Muscle of arm (tissue), 14 donors: Measurements from ENCODE around the gene ELF1. TPM values are rescaled to one million over a fixed set of nuclear protein-coding genes. Genes with fewer than 3 reads are reported as not detected.

Source experiments
- DNase-seq: peaks from one replicate; pipeline ENCODE4 v3.0.0-alpha.2; 2013
- long read RNA-seq, 11 donors: transcript quantifications; one replicate each; lab custom pipeline, GENCODE V29; 2026
- polyA plus RNA-seq, 12 donors: library from polyadenylated mRNA; unstranded; fragments of 120-200 nt; gene quantifications; one replicate each; pipeline ENCODE4 v1.2.1, GENCODE V29; 2013; ENCODE audit not compliant: insufficient read length in 12 of 12

The ELF1 gene
- polyA plus RNA-seq = 10 to 100 TPM in 11 of 12 donors, not detected in 1; 25.2 to 69.6 (median 29.9) TPM
- long read RNA-seq, donor 1, partial matches to known transcripts = 29 of 31 reads
- long read RNA-seq, donor 1, other reads (novel, unspliced or antisense) = 0 of 31 reads
- long read RNA-seq, donor 2, partial matches to known transcripts = 29 of 41 reads
- long read RNA-seq, donor 2, other reads (novel, unspliced or antisense) = 12 of 41 reads
- long read RNA-seq, donor 3, partial matches to known transcripts = 25 of 26 reads
- long read RNA-seq, donor 3, other reads (novel, unspliced or antisense) = 0 of 26 reads
- long read RNA-seq, donor 4 = 0 reads
- long read RNA-seq, donor 5, partial matches to known transcripts = 0 of 1 reads
- long read RNA-seq, donor 5, other reads (novel, unspliced or antisense) = 0 of 1 reads
- long read RNA-seq, donor 6, partial matches to known transcripts = 0 of 2 reads
- long read RNA-seq, donor 6, other reads (novel, unspliced or antisense) = 0 of 2 reads
- long read RNA-seq, donor 7, partial matches to known transcripts = 10 of 24 reads
- long read RNA-seq, donor 7, other reads (novel, unspliced or antisense) = 14 of 24 reads
- long read RNA-seq, donor 8, partial matches to known transcripts = 49 of 89 reads
- long read RNA-seq, donor 8, other reads (novel, unspliced or antisense) = 39 of 89 reads
- long read RNA-seq, donor 9, partial matches to known transcripts = 0 of 2 reads
- long read RNA-seq, donor 9, other reads (novel, unspliced or antisense) = 0 of 2 reads
- long read RNA-seq, donor 10, partial matches to known transcripts = 36 of 49 reads
- long read RNA-seq, donor 10, other reads (novel, unspliced or antisense) = 11 of 49 reads
- long read RNA-seq, donor 11 = 0 reads

DNA sequence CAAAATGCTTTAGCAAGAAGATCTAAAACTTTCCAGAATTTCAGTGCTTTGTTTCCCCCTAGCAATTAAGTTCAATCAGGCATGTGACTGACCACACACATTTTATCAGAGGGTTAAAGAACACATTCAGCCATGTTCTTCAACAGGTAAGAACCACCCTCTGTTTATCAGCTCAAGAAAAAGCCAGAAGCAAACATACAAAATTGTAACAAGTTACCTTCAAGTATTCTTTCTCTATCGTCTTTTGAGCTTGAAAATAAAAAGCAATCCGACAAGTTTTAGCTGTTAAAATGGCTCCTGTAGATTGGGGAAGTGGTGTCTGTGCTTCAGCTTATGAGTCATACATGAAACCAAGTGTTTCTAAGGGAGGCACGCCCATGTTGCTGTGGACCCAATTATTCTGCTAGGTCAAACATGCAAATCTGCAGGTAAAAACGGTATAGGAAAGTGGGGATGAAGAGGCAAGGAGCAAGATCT is at the start of gene ELF1:
Gene ELF1 (minus strand): TSS at position 306 of the 477 bp plus-strand sequence. CDS start 37,262 bp downstream, outside the sequence.
- peak; percentile 25 for DNase-seq

DNA sequence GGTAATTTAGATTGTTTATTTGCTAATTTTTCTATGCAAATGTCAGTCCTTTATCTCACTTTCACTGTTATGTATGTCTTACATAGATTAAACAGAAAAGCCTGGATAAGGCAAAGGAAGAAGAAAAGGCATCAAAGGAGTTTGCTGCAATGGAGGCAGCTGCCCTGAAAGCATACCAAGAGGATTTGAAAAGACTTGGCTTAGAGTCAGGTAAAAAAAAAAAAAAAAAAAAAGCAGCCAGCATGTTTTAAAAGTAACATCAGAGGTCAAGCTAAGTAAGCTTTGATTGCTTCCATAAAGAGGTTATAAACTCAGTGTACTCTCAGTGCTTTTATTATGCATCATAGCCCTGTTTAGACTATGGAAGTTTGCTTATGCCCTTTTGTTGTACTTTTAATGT is 46.0 kb upstream of the ELF1 start:
- no peak for DNase-seq

DNA sequence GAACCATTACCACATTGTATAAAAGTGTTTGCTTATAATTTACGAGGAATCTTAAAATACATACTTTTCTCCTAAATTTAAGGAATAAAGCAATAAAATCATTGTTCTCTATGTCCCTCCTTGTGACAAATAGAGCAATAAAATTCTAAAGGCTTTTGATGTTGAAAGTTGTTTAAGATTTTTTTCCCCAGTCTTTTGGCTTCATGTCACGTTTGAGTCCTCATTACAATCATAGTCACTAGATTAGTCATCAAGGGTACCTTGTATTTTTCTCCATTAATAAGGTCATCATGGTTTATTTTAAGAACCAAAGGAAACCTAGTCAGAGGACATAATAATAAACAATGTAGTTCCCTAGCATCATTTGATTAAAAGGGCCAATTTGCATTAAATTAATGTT is 45.4 kb upstream of the ELF1 start:
- DNase-seq = no peak

DNA sequence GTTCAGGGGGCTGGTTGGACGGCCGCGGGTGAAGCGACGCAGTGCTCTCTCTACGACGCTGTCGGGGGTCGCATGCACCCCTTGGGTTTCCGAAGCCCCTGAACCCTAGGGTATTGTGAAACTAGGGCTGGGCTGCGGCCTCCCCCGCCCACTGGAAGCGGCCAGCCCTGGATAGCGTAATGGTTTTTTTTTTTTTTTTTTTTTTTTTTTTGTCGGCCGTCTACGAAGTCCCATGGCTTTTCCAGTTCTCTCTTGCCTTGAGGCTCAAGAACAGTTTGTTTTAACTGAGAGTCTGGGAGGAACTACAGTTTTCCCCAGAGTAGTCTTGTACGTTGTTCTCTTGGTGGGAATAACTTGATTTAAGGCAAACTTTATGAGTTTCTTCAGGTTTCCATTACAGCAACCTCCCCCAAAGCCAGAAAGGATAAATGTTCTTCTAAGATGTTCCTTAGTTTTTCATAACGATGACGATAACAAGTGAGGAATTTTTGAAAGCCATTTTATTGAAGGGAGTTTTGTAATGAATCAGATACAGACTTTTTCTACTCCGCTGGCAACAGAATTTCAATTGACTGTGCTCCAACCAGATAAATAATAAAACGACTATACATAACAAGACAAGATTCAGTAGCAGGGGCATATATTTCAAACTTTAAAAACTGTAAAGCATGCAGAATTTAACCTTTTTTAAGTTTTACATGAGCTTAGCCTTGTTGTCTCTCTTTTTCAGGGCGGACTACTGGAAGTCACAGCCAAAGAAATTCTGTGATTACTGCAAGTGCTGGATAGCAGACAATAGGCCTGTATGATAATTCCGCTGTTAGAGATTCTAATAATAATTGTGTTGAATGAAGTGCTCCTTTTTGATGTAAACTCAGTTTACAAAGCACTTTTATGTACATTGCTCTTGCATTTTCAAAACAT is 43.1 kb upstream of the ELF1 start:
- no peak for DNase-seq

DNA sequence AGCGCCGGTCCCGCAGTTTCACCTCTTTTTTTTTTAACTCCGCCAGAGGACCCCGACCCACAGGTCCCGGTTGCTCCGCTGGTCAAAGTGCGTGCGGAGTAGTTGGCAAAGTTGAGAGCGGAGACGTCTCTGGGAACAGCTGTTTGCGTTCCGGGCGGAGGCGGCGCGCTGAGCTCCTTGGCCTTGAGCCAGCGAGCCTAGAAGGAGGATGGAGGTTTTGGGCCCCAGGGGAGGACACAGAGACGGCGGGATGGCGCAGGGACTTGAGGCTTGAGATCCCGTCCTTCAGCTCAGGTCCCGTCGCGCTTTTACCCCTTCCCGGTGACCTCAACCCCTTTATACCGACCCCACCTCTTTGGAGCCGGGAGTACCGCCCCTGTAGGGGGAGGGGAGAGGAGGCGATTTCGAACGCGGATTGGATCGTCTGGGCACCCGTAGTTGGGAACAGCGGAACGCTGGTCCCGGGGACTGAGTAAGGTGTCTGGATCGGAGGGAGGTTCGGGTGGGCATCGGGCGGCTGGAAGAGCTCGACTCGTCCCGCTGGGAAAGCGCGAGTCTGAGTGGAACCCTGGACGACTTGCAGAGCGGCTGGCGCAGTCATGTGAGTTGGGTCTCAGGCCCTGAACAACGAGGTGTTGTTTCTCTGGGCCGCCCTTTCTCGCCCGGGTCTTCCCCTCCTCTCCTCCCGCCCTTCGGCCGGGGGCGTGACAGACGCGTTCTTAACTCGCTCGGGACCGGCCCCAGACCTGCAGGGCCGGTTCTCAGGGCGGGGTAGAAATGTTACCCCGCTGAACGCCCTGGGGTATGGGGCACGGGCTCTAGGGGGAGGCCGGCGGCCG is 42.2 kb upstream of the ELF1 start, which contains the start of gene WBP4:
Gene WBP4 (plus strand): TSS at position 435 of the 839 bp plus-strand sequence. CDS start 165 bp downstream, at position 600.
- peak; percentile 99 for DNase-seq

DNA sequence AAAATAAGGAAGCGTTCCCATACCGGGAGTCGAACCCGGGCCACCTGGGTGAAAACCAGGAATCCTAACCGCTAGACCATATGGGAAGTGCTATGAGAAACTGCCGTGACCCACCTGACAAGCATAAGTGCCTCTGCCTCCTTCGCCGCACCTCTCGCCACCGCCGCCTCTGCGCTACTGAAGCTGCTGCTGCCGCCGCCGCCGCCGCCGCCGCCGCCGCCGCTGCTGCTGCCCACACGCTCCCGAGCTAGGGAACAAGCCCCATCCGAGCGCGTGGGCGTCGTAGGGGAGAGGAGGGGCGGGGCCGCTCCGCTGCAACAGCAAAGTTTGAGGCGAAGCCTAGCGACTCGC is 41.6 kb upstream of the ELF1 start:
- DNase-seq = no peak

DNA sequence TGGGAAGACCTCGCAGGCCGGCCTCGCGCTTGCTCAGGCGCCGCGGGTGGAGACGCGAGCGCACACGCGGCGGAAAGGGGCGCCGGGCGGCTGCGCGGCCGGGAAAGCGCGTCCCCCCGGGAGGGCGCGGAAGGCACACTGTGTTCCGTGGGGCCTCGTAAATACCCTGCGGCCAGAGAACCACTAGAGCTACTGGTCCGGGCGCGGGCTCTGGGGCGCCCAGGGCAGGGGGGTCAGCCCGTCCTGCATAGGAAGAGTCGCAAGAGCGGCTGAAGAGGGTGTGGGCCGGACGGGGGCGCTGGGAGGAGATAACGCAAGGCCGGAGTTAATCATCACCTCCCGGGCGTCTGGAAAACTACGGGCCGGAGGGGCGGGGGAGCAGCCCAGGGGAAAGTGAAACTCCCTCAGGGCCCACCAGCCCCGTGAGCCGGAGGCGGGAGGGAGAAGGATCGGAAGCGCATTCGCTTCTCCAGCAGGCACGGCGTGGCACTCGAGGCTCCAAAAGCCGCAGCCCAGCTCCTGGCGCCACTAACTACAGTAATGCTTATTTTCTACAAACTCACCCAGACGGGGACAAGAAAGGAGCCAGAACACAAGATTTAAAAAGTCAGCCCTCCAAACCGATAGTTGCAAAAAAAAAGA is 41.1 kb upstream of the ELF1 start:
- peak; percentile 90 for DNase-seq

DNA sequence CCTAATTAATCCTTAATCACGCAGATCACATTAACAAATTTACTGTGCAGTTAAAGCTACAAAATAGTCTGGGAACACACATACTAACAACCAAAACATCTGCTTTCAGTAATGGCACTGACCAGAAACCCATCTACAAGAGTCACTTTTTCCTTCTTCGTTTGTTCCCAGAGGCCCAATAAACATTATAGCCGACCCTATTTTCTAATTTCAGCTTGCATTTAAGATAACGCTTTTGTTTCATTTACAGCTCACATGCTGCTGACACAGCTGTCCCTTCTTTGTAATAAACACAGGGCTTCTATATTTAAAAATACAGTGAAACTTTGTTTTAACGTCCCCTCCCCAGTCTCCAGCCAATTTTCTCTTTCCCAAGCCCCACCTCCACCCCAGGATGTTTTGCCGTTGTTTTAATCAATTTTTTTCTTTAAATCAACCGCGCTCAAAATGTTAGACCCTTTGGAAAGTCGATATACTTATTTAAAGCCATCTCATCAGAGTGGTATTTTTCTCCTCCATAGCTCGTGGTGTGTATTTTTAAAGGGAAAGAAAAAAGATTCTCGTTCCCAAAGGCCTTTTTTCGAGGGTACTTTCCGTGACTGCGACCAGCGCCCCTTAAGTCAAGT is 40.5 kb upstream of the ELF1 start:
- peak; percentile 56 for DNase-seq

DNA sequence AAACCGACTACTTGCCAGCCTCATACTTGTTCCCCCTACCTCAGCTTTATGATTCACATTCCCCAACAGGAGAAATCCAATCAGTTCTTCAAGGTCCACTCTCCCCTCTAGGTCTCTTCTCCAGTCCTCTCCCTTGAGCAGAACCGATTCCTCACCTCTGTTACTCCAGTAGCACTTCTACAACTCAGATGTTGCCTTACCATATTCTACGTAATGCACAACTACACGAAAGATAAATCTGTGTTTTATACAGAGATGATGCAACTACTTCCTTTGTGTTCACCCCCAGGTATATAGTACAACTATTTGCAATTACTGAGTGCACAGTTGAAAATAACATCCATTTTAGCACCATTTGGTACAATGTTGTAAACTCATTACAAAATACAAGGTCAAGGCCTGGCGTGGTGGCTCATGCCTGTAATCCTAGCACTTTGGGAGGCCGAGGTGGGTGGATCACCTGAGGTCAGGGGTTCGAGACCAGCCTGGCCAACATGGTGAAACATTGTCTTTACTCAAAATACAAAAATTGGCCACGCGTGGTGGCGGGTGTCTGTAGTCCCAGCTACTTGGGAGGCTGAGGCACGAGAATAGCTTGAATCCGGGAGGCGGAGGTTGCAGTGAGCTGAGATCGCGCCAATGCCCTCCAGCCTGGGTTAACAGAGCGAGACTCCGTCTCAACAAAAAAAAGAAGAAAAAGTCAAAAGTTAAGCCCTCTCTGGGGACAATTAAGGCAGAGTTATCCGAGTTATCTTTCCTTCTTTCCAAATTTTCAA is 39.4 kb upstream of the ELF1 start:
- DNase-seq = no peak

DNA sequence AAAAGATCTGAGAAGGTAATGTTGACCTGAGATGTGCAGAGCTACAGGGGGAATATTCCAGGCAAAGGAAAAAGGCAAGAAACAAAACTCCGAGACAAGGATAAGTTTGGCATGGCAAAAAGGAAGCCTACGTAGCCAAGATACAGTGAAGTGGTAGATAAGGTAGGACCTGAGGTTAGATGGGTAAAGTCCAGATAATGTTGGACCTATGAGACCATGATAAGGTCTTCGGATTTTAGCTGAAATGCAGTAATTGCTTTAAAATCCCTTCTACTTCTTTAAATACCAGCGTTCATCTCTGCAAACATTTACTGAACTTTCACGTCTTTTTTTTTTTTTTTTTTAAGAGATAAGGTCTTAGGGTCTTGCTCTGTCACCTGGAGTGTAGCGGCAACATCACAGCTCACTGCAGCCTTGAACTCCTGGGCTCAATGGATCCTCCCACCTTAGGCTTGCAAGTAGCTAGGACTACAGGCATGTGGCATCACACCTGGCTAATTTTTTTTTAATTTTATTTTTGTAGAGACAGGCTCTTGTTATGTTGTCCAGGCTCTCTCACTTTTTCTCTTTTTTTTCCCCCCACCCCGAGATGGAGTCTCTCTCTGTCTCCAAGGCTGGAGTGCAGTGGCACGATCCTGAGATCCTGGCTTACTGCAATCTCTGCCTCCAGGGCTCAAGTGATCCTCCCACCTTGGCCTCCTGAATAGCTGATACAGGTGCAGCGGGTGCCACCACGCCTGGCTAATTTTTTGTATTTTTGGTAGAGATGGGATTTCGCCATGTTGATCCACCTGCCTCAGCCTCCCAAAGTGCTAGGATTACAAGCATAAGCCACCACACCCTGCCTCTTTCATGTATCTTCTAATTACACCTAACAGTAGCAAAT is 38.0 kb upstream of the ELF1 start:
- DNase-seq = no peak

DNA sequence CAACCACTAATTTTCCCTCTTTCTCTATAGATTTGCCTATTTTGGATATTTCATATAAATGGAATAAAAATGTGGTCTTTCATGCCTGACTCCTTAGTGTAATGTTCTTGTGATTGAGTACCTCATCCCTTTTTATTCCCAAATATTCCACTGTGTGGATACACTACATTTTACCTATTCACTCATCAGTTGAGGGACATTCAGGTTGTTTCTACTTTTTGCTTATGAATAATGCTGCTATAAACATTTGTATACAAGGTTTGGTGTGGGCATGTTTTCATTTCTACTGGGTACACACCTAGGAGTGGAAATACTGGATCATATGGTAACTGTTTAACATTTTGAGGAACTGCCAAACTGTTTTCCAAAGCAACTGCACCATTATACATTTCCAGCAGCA is 37.1 kb upstream of the ELF1 start:
- DNase-seq = no peak

DNA sequence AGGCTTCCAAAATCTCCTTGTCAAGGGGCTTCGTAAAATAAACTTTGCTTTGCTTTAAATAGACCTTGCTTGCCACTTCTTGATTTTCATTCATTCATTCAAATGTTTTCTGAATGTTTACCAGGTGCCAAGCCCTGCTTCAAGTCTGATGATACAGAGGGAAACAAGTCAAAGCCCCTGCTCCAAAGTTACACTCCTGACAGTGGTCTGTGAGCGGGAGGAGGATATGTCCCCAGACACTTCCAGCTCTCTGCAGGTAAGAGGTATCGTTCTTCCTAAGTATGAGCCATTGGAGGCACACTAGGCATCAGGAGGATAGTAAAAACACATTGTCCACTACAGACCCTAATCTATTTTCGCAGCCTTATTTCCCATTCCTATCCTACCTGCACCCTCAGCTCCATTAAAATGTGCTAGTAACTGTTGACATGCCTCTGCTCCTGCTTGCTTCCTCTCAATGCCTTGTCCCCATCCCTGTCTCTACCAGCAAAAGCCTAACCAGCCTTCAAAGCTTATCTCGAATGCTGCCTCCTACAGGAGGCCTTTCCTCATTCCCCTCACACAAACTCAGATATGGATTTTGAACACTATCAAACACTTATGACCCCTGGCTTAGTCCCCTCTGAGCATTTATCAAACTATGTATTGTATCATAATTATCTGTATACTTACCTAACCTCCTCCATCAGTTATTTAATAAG is 36.0 kb upstream of the ELF1 start:
- no peak for DNase-seq

DNA sequence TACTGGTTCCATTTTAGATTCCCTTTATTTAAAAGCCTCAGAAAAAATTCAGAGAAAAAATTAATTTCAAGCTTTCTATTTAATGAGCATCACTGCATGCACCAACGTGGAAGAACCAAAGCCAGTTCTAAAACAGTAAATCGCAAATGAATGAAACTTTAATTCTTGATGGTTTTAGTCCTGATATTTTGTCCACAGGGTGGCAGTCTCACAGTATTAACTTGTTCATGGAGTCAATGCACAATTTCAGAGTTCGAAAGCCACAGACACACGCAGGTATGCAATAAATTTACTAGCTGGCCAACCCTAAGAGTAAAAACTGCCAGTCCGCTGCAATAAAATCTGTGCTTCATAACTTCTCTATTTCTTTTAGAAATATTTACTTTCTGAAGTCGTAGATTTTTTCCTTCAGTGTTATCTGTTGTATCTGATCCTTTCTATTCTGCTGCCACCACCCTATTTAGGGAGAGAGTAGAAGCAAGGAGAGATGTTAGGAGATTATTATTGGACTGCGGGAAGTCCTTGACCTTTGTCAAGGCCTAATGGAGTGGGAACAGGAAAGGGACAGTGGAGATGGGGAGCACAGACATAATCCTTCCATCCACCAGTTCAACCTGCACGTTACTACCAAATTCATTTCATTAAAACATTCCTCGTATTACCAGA is 35.2 kb upstream of the ELF1 start:
- peak; percentile 26 for DNase-seq

DNA sequence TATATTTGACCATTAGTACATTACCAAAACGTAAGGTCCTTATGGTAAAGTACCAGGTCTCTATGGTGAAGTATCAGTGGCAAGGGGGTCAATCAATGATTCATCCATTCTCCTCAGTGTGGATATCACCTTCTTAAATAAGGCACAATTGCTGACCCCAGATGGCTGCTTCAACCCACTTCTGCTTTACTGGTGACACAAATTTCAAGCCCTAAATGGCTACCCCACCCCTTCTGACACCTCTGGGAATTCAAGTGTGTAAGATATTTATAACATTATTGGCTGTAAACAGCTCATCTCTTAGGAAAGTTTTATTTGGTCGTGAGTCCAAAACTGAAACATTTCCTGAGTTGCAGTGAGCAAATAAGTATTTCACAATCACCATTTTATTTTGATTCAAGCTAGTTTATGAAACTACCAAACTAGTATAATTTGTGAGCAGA is 34.3 kb upstream of the ELF1 start:
- peak; percentile 15 for DNase-seq

DNA sequence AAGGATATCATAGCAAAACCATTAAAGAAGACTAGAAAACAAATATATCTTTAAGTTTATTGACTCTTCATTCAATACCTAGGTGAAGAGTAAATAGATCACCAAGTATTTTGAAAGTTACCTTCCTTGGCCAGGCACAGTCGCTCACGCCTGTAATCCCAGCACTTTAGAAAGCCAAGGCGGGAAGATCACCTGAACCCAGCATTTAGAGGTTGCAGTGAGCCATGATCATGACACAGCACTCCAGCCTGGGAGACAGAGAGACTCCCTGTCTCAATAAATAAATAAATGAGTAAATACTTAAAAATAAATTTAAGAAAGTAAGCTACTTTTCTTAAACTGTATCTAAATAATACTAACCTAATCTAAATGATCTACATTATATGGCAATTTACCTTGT is 33.3 kb upstream of the ELF1 start:
- no peak for DNase-seq
